Daoy (cell line): ENCODE measurements around the gene CEP78. TPM values are rescaled to one million over a fixed set of nuclear protein-coding genes. Genes with fewer than 3 reads are reported as not detected.
A peak's percentile ranks its signal among the peaks of the same experiment; 100 is the strongest.
"Not testable (repeated sequence)": the region's sequence is repeated elsewhere in the genome, so short reads cannot be mapped to it uniquely, and the experiment has no call there.

Source experiments
- DNase-seq: peaks from one replicate; pipeline ENCODE4 v3.0.0-alpha.2; 2015; ENCODE audit warnings: low read depth
- total RNA-seq: library from RNA; depleted of rRNA; stranded (reverse); fragments of >200 nt; shearing (Covaris generic); gene quantifications from 2 replicates; pipeline ENCODE4 v1.2.3, GENCODE V29; 2014; rRNA removed

Gene CEP78, protein sequence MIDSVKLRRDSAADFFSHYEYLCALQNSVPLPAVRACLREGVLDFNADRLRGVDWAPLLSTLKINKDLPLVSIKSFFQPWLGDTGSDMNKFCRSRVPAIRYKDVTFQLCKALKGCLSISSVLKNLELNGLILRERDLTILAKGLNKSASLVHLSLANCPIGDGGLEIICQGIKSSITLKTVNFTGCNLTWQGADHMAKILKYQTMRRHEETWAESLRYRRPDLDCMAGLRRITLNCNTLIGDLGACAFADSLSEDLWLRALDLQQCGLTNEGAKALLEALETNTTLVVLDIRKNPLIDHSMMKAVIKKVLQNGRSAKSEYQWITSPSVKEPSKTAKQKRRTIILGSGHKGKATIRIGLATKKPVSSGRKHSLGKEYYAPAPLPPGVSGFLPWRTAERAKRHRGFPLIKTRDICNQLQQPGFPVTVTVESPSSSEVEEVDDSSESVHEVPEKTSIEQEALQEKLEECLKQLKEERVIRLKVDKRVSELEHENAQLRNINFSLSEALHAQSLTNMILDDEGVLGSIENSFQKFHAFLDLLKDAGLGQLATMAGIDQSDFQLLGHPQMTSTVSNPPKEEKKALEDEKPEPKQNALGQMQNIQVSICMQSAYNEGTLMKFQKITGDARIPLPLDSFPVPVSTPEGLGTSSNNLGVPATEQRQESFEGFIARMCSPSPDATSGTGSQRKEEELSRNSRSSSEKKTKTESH
- 47.8 and 52.4 TPM in 2 replicates for total RNA-seq

GRCh38 chr9:78235762-78236550 lies at the start of gene CEP78:
Gene CEP78 (plus strand): TSS chr9:78236075. CDS start chr9:78236351, 276 bp downstream.
- DNase-seq = peak; percentile 98

GRCh38 chr9:78187763-78188484 lies 48.0 kb upstream of the CEP78 start:
- no peak for DNase-seq

DNA sequence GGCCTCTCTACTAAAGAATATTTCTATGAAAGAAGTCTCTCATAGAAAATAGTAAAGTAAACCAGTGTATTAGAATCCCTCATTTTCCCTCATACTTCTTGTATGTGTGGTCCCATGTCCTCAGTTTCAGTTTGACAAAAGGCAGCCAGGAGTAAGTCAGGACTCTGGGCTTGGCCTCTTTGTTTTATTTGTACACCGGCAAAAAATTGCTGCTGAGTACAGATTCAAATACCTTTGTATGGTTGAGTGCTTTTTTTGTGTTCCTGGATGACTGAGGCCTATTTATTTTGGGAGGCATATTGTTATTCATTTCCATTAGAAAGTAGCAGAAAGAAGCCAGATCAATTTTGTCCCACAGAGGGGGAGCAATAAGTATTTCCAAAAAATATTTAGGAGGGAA lies 47.3 kb upstream of the CEP78 start:
- DNase-seq = no peak

DNA sequence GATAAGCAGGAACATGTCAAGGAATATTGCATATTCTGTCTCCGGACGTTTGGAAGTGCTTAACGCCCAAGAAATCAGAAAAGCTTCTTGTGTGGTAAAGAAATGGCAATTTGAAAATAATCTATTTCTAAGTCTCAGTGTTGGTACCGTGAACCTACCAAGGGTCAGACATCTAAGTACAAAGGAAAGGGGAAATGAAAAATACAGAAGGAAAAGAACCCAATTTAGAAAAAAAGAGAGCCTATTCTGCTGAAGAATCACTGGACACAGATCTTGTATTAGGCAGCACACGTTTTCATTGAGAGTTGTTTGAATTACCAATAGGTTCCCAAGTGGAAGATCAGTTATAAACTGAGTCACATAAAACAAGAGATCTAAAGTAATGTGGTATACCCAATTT lies 46.9 kb upstream of the CEP78 start:
- DNase-seq = no peak

GRCh38 chr9:78189461-78189860 lies 46.4 kb upstream of the CEP78 start:
- DNase-seq = no peak

DNA sequence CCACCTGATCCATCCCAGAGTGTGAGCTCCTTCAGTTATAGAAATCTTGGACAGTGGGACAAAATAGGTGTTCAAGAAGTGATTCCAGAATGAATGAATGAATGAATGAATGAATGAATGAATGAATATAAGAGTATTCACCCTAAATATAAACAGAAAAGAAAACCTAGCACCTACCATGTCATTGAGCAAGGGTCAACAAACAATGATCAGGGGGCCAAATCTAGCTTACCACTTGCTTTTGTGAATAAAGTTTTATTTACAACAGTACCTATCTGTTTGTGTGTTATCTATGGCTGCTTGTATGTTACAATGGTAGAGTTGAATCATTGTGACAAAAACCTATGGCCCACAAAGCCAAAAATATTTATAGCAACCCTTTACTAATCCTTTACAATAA lies 43.9 kb upstream of the CEP78 start:
- DNase-seq = no peak

DNA sequence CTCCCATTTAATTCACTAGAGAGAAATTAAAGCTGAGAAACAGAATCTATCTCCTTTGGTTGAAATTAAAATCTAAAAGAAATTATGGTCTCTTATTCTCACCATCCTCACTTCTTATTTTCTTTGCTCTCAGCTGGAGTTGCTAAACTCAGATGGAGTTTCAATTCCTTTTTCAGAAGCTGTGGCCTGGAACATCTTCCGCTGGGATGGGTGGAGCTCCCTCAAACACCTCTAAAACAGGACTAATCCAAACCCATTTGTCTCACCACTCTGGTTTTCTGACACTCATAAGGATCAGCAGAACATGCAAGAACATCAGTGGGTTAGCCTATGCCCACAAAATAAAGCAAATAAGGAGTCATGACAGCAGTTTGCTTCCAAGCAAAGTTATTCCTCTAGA lies 39.6 kb upstream of the CEP78 start:
- no peak for DNase-seq

- DNase-seq = peak; percentile 72
These were observed 34.6 kb upstream of the CEP78 start for GRCh38 chr9:78201158-78201777.

DNA sequence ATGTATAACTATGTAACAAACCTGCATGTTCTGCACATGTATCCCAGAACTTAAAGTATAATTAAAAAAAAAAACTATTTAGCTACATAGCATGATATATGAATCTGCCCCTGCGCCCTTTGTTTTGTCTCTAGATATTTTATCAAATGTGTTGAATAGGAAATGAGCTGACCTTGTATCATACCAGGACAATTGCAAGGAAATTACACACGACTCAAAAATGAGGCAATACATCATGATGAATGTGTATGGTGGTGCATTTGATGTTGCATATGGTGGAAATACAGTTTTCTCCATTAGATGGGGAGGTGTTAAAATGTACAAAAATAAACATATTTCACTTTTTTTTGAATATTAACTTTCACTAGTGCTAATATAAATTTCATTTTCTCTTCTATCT lies 28.6 kb upstream of the CEP78 start:
- no peak for DNase-seq

DNA sequence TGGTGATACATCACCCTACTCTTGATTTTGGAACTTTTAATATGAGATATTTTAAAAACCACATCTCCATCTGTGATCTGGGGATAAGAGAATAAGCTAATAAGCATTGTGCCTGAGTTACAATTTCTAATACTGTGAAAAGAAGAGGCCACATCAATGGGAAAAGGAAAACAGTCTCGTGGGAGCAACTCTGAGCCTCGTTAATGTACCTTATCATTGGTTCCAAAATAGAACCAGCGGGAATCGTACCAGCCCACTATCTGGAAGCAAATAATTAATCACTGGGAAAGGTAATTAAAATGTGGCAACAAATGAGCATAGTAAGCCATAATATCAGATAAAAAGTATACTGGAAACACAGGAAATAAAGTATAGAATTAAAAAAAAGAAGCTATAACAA lies 28.0 kb upstream of the CEP78 start:
- DNase-seq = no peak

DNA sequence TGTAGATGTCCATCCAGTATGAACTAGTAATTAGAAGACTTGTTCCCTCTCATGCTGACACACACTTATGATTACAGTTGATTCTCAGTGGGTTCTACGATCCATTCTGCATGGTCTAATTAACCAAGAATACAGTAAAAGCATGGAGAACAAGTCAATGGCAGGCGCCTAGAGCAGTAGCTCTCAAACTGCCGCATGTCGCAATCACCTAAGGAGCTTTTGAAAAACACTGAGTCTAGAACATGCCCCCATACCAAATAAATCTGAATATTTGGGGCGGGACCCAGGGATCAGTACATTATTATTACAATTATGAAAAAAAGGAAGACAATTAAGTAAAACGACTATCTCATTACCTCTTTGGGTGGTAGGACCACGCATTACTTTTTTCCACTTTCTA lies 26.7 kb upstream of the CEP78 start:
- no peak for DNase-seq

GRCh38 chr9:78210841-78211301 lies 25.0 kb upstream of the CEP78 start:
- no peak for DNase-seq

GRCh38 chr9:78212868-78213267 lies 23.0 kb upstream of the CEP78 start:
- no peak for DNase-seq

- DNase-seq = no peak
These were observed 22.2 kb upstream of the CEP78 start for GRCh38 chr9:78213712-78214111.

- no peak for DNase-seq
These were observed 21.4 kb upstream of the CEP78 start for GRCh38 chr9:78214492-78214891.

GRCh38 chr9:78215706-78216105 lies 20.2 kb upstream of the CEP78 start:
- no peak for DNase-seq

- no peak for DNase-seq
These were observed 17.0 kb upstream of the CEP78 start for GRCh38 chr9:78218890-78219289.

DNA sequence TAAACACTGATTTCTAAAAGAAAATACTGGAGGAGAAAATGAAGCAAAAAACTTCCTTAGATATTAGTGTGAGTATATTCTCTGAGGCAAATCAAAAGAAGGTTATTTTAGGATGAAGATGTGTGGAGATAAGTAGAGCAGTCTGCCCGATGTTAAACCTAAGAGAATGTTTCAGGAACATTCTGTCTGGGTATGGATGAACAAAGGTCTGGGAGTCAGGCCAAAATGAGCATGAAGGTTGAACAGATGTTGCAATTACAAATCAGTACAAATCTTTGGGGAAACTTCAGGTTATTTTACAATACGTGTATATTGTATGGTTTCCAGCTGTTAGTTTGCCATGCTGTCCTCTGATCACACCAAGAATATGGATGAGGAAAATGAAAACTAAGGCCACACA lies 14.4 kb upstream of the CEP78 start:
- no peak for DNase-seq

GRCh38 chr9:78221841-78222240 lies 14.0 kb upstream of the CEP78 start:
- not testable (repeated sequence) for DNase-seq

- no peak for DNase-seq
These were observed 5.1 kb upstream of the CEP78 start for GRCh38 chr9:78230761-78231160.

GRCh38 chr9:78232471-78232870 lies 3.4 kb upstream of the CEP78 start:
- not testable (repeated sequence) for DNase-seq
